Inflammatory macrophage treated with lipopolysaccharide for 4 hours (primary cell): ENCODE results near the gene TRAPPC3.

ENCODE experiments used
- DNase-seq: peaks from one replicate; pipeline ENCODE4 v3.0.0-alpha.2; 2020

TRAPPC3 gene

GRCh38 chr1:36151134-36151844, 2.0 kb upstream of the TRAPPC3 start:
- DNase-seq, result no peak

DNA sequence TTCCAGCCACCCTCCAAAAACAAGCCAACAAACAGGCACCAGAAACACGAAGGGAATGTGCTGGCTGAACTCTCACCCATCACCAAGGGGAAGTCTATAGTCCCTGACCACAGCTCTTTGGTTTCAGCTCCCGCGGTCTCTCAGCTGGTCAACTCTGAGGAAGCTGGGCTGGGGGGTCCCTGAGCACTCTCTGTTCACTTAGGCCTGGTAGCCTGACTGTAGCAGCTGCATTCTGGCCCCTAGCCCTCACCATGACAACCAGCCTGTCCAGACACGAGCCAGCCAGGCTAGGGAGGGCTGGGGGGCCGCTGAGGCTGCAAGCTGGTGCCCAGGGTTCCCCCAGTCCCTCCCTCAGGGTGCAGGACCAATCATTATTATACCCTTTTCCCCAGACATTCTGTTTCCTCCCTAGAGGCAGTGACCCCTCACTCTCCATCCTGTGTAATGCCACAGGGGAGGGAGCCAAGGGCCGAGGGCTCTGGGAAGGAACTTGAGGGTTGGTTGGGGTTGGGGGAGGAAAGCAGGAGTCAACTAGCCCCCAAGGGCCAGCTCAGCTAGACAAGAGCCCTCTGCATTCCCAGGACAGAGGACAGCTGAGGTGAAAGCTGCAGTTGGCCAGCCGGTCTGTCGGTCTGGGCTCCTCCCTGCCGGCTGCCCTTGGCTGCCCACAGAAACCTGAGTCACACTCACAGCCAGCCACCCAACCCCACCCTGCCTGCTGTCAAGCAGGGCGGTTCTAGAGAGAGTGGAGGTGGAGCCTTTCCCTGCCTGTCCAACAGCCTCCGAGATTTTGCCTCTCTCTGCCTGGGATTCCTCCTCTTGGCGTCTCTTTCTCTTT, 1.2 kb upstream of the TRAPPC3 start:
- DNase-seq, result peak; percentile 95

- DNase-seq, result no peak
These were observed 648 bp upstream of the TRAPPC3 start for GRCh38 chr1:36149973-36150295.

DNA sequence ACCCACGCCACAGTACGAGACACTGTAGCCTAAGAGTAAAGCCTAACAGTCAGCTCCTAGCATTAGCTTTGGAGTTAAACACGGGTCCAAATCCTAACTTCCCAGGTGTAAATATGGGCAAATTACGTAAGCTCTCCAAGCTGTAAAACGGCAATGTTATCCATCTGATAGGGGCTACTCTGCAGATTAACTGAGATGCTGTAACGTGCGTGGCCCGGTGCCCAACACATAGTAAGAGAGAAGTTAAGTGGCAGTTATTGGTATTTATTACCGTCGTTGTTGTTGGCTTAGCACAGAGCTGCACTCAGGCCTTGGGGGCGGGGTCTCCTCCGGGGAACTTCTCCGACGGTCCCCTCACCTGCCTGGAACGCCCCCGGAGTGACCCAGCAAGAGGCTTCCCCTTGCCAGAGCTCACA, 457 bp downstream of the TRAPPC3 start:
- DNase-seq, result no peak

- no peak for DNase-seq
These were observed 4.9 kb downstream of the TRAPPC3 start for GRCh38 chr1:36144413-36144812.

DNA sequence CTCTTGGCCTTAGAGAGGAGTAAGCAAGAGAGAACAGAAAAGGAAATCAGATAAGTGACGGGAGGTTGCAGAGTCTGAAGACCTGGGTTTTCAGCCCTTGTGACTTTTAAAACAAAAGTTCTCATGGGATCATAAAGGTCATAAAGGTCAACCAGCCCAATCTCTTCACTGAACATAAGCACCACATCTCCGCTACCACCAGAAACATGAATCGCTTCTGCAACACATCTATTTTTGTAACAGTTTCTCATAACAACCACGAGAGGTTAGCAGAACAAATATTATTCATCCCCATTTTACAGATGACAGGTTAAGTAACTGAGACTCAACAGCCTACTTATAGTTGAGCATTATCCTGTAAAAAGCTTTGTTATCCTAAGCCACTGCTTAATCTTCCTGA, 5.9 kb downstream of the TRAPPC3 start:
- DNase-seq, result no peak

GRCh38 chr1:36142121-36142520, 7.2 kb downstream of the TRAPPC3 start:
- DNase-seq, result no peak

- DNase-seq, result no peak
These were observed 9.8 kb downstream of the TRAPPC3 start for GRCh38 chr1:36139521-36139920.

GRCh38 chr1:36137776-36138175, 11.5 kb downstream of the TRAPPC3 start:
- no peak for DNase-seq

DNA sequence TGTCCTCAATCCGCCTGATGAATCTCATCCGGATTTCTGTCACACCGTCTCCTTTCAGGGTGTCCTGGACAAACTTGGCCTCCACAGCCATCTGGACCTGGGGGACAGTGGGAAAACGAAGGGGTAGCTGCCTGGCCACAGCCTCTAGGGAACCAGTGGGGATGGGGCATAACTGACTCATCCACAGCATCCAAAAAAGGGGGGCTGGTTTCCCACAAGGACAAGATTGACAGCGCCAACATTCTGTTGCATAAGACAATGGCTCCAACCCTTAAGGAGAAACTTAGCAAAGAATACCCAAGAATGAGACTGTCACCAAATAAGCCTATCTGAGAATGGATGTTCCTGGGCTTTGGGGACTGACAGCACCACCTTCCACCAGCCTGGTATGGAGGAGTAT, 12.1 kb downstream of the TRAPPC3 start:
- DNase-seq, result no peak

DNA sequence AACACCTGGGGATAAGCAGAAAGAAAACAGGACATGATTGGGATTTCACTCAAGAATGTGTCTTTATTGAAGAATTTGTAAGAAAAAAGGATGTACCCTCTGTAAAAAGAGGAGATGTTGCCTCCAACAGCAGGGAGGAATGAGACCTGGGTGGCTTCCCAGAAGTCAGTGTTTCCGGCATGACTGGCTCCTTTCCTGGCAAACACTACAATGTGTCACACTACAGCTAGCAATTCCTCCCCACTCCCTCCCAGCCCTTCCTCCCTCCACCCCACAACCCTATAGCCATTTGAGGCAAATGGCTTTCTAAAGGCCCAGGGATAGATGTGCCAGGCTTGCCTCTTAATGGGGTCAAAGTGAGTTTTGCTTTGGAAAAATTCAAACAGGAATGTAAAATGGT, 12.8 kb downstream of the TRAPPC3 start:
- DNase-seq, result no peak

DNA sequence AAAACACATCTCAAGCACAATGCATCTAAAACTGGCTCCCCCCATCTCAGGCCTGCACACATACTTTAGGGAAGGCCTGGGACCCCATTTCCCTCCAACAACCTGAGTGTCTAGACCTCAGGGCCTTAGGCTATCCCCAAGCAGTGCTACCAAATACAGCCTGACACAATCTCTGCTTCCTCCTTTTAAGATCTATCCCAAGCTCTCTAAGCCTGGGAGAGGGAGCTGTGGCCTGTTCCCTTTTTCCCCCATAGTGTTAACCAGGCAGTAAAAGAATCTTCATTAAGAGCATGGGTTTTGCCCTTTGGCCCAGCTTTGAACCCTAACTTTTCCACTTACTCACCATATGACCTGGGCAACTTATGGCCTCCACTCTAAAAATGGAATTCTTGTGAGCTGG, 13.5 kb downstream of the TRAPPC3 start:
- peak; percentile 42 for DNase-seq

DNA sequence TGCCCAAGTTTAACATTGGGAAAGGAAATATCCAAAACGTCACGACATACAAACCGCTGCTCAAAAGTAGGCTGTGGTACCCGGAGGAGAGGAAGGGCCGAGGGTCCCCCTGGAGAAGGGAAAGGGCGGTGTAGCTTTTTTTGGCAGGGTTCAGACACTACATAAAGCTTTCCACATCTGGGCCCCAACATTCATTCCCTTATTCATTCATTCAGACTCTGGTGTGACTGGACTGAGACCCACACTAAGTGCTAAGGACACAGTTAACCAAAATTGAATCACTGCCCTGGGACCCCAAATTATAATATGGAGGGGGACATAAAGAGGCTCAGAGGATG, 14.0 kb downstream of the TRAPPC3 start:
- no peak for DNase-seq

DNA sequence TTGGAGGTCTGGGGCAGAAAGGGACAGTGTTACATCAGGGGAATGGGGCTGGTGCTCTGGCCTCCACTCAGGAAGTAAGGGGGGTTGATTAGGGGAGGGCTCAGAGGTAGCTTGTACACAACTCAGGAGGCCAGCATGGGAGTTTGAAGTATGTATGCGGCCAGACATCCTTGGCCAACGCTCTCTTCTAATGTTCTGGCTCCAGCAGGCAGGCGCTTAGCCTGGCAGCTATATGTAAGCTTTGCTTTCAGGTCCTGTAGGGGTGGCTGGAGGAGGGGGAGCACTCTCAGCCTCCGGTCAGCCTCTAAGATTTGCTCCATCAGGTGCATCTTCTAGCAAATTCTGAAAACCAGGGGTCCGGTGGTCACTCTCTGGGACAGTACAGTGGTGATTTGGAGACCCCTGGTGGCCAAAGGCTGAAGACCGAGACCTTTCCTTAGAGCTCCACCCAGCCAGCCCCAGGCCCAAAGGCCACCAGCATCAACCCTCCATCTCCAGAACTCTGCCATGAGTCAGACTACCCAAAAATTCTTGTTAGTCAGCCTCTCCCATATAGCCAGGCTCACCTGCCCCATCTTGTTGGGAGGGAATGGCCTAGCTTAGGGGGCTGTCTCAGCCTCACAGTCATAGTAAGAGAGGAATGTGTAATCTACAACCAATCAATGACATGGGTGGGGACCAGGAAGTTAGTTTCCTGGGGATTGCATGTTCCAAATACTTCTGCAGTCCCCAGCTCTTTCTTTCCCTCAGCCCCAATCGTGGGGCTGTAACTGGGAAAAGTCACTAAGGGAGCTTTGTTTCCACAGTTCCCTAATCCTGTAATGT, 14.6 kb downstream of the TRAPPC3 start:
- DNase-seq, result peak; percentile 50

- DNase-seq, result no peak
These were observed 15.3 kb downstream of the TRAPPC3 start for GRCh38 chr1:36134031-36134430.

GRCh38 chr1:36133484-36133883, 15.8 kb downstream of the TRAPPC3 start:
- DNase-seq, result peak; percentile 72

DNA sequence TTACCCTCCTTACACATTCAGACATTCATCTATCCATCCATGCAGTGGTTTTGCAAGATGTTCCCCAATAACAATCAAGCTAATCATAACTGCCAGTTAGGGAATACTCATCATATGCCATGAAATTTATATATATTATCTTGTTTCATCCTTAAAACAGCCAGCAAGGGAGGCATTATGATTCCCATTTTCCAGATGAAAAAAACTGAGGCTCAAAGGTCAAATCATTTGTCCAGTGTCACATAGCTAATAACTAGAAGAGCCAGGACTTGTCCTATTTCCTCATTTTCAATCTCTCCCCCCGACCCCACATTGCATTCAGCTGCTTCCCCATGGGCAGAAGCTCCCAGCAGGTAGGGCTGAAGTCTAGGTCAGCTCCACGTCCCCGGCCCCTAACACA, 17.3 kb downstream of the TRAPPC3 start:
- DNase-seq, result no peak

- DNase-seq, result no peak
These were observed 20.4 kb downstream of the TRAPPC3 start for GRCh38 chr1:36128905-36129206.

DNA sequence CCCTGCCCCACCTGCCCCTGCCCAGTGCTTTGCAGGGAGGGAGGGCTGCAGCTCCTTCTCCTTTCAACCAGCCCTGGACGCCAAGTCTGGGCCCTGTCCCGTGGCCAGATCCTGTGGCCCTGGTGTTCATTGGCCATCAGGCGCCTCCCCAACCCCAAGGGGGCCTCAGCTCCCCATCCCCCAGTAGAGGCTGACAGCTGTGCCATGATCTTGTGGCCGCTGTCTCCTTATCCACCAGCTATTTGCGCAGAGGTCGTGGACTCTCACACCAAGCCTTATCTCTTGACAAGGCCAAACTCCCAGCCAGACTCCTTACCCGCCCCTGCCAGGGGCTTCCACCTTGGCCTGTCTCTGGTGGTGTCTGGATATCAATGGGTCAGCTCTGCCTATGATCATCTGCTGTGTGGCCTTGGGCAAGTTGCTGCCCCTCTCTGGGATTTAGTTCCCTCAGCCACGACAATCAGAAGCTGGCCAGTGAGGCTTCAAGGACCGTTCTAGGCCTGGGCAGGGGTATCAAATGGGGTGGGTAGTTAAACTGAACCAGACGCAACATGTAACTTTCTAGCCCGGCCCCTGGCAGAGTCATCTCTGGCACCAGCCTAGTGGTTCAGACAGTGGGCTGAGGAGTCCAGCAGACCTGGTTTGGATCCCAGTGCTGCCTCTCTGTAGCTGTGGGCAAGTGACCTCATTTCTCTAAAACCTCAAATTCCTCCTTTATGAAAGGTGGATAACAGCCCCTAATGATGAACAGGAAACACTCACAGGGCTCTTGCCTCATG, 21.0 kb downstream of the TRAPPC3 start:
- DNase-seq, result no peak

DNA sequence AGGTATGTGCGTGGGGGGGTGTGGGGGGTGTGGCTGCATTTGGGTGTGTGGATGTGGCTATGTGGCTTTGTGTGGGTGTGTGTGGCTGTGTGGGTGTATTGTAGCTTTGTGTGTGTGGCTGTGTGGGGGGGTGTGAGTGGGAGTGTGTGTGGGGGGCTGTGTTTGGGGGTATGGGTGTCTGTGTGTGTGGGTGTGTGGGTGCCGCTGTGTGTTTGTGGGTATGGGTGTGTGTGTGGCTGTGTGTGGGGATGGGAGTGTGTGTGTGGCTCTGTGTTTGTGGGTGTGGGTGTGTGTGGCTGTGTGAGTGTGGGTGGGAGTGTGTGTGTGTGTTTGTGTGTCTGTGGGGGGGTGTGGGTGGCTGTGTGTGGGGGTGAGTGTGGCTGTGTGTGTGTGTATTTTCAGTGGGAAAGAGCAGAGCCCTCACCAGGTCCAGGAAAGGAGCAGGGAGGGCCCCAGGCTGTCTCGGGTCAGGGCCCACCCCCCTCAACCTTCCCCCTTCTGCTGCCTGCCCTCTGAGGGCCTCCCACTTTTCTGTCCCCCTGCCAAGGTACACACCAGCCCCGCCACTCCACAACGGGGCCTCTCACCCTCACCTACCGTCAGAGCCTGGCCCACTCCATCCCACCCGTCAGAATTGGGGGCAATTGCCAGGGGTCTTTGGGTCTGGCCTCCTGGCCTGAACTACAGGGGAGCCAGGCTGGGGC, 22.3 kb downstream of the TRAPPC3 start:
- DNase-seq, result no peak

DNA sequence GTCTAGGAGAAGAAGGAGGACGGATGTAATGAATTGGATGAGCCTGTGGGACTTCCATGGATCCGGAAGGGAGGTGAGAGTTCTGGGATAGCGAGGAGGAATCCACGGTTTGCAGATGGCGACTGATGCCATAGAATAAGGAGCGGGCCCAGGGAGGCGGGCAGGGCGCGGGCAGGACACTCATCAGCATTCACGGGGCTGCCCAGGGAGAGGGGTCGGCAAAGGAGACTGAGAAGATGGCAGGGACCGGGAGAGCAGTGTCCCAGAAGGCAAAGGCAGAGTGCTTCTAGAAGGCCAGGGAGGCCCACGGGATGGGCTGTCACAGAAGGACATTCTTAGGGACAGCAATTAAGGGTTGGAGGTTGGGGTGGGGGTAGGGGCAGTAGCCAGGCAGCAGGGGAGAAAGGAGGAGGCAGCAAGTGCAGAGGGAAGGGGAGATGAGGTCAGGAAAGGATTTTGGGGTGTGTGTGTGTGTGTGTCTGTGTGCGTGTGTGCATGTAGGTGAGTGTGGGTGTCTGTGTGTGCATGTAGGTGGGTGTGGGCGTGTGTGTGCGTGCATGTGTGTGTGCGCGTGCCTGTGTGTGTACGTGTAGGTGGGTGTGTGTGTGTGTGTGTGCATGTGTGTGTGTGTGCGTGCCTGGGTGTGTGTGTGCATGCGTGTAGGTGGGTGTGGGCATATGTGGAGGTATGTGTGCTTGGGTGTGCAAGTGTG, 23.1 kb downstream of the TRAPPC3 start:
- no peak for DNase-seq
